GM18951 (cell line): ENCODE results near the gene MEGF8.

Experiments
- POLR2A ChIP-seq: IDR thresholded peaks from 4 replicates; pipeline ENCODE4 v1.6.1; 2011; ENCODE audit warnings: mild to moderate bottlenecking; ENCODE audit not compliant: insufficient read length, insufficient read depth; ENCODE audit errors: extremely low read depth
- in situ Hi-C: fragments of 300-500 bp; cut with MboI; formaldehyde crosslinking; loops from one replicate; pipeline ENCODE4 v1.12.0; 2022; ENCODE audit warnings: low sequenced_read_pairs, mixed read lengths, inconsistent platforms; ENCODE audit not compliant: unreplicated experiment

MEGF8 gene

DNA sequence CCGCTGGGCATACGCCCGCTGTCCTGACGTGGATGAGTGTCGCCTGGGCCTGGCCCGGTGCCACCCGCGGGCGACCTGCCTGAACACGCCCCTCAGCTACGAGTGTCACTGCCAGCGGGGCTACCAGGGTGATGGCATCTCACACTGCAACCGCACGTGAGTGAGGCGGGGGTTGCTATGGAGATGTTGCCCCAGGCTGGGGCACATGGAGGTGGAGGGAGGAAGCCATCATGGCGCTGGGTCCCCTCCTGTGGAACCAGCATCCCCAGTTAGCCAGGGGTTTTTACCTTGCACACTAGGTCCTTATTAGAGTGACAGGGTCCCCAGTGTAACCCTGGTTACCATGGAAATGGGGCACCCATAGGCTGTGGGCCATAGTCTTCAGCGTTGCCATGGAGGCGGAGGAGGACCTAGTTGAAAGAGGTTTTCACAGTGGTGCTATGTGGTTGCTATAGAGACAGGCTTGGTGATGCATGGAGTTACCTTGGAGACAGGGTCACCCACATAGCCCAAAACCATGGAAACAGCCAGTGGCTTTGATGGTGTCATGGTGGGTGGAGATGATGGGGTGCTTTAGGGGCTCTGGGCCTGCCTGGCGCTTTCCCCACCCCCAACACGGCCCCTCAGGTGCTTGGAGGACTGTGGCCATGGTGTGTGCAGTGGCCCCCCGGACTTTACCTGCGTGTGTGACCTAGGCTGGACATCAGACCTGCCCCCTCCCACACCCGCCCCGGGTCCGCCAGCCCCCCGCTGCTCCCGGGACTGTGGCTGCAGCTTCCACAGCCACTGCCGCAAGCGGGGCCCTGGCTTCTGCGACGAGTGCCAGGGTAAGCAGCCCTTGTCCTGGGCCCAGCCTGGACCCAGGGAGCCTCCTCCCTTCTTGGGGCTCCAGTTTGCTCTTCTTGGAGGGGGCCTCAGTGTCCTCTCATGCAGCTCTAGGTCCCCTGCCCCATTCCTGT, 27.1 kb downstream of the MEGF8 start:
- TF ChIP-seq POLR2A = no peak
- in situ Hi-C loops = no loop called here

DNA sequence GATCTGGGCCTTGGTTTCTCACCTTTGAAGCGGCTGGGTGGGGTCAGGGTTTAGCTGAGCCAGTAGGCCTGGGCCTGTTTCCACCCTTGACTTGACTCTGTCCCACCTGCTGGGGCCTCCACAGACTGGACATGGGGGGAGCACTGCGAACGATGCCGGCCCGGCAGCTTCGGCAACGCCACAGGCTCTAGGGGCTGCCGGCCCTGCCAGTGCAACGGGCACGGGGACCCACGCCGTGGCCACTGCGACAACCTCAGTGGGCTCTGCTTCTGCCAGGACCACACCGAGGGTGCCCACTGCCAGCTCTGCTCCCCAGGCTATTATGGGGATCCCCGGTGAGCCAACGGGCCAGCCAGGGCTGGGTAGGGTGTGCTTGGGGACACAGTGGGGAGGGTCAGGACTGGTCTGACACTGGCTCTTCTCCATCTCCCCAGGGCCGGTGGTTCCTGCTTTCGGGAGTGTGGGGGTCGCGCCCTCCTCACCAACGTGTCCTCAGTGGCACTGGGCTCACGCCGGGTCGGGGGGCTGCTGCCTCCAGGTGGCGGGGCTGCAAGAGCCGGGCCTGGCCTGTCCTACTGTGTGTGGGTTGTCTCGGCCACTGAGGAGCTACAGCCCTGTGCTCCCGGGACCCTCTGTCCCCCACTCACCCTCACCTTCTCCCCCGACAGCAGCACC, 28.0 kb downstream of the MEGF8 start:
- in situ Hi-C loops = no loop called here
- TF ChIP-seq POLR2A = no peak

GRCh38 chr19:42355896-42356295, 30.5 kb downstream of the MEGF8 start:
- no peak for TF ChIP-seq POLR2A
- in situ Hi-C loops = no loop called here

DNA sequence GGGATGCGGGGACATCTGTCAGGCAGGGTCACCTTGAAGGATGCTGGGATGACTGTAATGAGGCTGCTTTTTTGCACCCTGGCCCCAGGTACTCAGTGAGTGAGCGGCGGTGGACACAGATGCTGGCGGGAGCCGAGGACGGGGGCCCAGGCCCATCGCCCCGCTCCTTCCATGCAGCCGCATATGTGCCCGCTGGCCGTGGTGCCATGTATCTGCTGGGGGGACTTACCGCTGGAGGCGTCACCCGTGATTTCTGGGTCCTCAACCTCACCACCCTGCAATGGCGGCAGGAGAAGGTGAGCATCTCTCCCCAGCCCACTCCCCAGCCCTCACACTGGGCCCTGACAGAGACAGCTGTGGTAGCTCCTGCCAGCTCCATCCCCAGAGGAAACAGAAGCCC, 31.3 kb downstream of the MEGF8 start:
- in situ Hi-C loops = no loop called here

GRCh38 chr19:42357290-42357689, 31.9 kb downstream of the MEGF8 start:
- no peak for TF ChIP-seq POLR2A
- in situ Hi-C loops = no loop called here

More for the DNA sequence above, 31.3 kb downstream of the MEGF8 start:
- TF ChIP-seq POLR2A = no peak

DNA sequence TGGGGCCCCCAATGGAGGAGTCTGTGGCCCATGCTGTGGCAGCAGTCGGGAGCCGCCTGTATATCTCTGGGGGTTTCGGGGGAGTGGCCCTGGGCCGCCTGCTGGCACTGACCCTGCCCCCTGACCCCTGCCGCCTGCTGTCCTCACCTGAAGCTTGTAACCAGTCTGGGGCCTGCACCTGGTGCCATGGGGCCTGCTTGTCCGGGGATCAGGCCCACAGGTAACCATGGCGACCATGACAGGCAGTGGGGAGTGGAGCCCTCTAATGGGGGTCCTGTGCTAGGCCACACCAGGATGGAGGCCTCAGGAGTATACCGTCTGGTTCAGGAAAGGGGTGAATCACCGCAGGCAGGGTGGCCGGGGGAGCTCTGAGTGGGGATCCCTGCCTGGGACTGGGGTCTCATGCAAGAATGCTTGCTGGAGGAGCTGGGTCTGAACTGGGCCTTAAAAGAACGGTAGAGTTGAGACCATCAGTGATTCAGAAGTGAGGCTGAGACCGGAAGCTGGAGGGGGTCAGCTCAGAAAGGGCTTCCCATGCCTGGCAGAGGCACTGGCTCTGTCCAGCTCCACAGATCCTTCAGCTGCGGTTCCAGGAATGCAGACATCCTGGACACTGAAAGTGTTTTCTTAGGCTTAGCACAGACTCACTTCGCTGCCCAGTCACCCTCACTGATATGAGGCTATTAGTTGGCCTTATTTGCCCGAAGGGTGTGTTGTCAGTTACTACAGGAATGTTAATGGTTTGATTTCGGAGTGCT, 35.5 kb downstream of the MEGF8 start:
- in situ Hi-C loops = no loop called here

DNA sequence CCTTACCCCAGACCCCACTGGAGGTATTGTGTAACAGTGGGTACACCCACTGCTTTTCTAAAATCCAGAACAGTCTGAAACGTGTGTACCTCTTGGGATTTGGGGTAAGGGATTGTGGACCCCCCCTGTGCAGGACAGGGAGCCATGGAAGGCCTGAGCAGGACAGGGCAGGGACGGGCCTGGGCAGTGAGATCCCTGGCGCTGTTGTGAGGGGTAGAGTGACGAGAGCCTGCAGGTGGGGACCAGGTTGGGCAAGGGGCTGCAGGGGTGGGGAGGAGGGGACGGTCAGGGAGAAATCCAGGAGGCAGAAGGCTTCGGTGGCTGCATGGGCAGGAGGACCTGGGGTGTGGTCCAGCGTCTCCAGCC, 36.1 kb downstream of the MEGF8 start:
- TF ChIP-seq POLR2A = no peak
- in situ Hi-C loops = no loop called here

More for the DNA sequence above, 35.5 kb downstream of the MEGF8 start:
- no peak for TF ChIP-seq POLR2A

DNA sequence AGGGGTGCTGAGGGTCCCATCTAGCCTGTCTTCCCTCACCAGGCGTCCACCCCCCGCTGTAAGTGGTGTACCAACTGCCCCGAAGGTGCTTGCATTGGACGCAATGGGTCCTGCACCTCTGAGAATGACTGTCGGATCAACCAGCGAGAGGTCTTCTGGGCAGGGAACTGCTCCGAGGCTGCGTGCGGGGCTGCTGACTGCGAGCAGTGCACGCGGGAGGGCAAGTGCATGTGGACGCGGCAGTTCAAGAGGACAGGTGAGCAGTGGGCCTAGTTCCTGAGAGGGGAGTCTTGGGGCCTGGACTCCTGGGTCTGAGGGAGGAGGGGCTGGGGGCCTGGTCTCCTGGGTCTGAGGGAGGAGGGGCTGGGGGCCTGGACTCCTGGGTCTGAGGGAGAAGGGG, 36.9 kb downstream of the MEGF8 start:
- no peak for TF ChIP-seq POLR2A
- in situ Hi-C loops = no loop called here

GRCh38 chr19:42362891-42363440, 37.5 kb downstream of the MEGF8 start:
- in situ Hi-C loops = no loop called here
- no peak for TF ChIP-seq POLR2A

DNA sequence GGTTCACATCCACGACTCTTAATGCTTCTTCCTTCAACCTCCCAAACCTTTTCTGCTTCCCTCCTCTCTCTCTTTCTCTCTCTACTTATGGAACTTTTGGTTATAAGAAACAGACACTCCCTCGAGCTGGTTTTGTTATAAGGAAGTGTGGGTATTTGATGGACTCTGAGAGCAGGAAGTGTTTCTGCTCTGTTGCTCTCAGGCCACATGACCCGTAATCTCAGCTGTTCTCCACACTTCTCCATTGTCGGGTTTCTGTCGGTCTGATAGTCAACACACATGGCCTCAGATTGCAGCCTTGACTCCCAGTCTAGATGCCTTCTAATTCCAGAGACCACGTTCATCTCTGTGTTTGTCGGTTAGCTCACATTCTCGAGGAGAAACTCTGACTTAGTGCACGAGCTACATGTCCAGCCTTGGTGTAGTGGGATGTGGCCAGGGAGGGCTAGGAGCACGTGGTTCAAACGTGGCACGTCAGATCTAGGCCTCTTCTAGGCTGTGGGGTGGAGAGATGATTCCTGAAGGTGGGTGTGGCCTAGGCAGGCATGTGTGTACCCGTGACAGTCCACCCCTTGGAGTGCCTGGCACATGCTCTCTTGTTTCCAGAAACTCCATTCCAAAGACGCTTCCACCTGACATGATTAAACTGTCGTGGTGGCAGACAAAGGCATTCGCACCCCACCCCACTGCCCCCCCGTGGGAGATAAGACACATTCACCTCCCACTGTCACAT, 38.3 kb downstream of the MEGF8 start:
- TF ChIP-seq POLR2A = no peak
- in situ Hi-C loops = no loop called here

DNA sequence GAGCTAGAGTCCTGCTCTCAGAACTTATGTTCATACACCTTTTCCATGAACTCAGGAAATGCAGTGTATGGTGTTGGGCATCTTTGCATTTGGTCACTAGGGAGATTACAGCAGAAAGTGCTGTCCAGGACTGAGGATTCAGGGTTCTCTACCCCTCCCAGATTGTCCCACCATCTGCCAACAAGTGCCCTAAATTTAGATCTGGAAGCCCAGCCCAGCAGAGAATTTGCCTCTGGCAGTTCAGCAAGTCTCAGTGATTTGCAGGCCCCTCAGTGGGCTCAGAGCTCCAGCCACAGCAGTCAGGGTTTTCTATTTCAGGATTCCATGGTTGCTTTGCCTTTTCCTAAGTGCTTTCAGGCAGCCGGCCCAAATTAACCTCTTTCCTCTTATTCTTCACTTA, 41.2 kb downstream of the MEGF8 start:
- in situ Hi-C loops = no loop called here
- no peak for TF ChIP-seq POLR2A

DNA sequence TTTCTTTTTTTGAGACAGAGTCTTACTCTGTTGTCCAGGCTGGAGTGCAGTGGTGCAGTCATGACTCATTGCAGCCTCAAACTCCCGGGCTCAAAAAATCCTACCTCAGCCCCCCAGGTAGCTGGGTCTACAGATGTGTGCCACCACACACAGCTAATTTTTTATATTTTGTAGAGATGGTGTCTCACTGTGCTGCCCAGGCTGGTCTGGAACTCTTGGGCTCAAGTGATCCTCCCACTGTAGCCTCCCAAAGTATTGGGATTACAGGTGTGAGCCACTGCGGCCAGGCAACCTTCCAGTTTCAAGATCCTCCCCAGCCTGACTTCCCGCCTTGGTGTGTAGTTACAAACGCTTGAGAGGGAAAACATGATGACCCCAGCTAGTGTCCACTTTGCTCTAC, 42.5 kb downstream of the MEGF8 start:
- in situ Hi-C loops = no loop called here

DNA sequence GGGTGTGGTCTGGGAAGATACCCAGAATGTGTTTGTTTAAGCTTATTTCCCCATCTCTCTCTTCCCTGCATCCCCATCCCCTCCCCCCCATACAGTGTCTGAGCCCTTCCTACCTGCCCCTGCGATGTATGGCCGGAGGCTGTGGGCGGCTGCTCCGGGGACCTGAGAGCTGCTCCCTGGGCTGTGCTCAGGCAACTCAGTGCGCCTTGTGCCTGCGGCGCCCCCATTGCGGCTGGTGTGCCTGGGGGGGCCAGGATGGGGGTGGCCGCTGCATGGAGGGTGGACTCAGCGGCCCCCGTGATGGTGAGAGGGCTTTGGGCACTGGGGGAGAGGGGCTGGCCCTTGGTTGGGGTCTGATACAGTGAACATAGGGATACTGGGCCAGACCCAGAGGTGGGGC, 42.9 kb downstream of the MEGF8 start:
- in situ Hi-C loops = no loop called here
- no peak for TF ChIP-seq POLR2A

More for the DNA sequence above, 42.5 kb downstream of the MEGF8 start:
- TF ChIP-seq POLR2A = no peak

GRCh38 chr19:42368765-42369164, 43.3 kb downstream of the MEGF8 start:
- in situ Hi-C loops = no loop called here
- no peak for TF ChIP-seq POLR2A
